Activated CD8-positive, alpha-beta T cell treated with anti-CD3 and anti-CD28 coated beads for 36 hours (primary cell): ENCODE data around the gene FAF1. TPM values are rescaled to one million over a fixed set of nuclear protein-coding genes. Genes with fewer than 3 reads are reported as not detected.

Experiments used
- ATAC-seq: fragments of 200-7000 bp; cut with Tn5 transposase; one replicate; pipeline ENCODE4 v1.10.0; 2021; ENCODE audit warnings: mild to moderate bottlenecking, moderate library complexity
- CTCF ChIA-PET: fragments of 350-600 bp; sonication (Branson Sonifier 250); formaldehyde crosslinking; loops from one replicate; lab custom pipeline; 2021; ENCODE audit warnings: antibody characterized with exemption; lab: Charles Lee
- POLR2A ChIA-PET: fragments of 350-600 bp; sonication (Branson Sonifier 250); formaldehyde crosslinking; loops from one replicate; lab custom pipeline; 2021; ENCODE audit warnings: antibody characterized with exemption; lab: Charles Lee
- DNase-seq: peaks from one replicate; pipeline ENCODE4 v3.0.0-alpha.2; 2020
- H3K27ac Mint-ChIP-seq: one replicate; pipeline ENCODE4 v1.8.0; 2021; ENCODE audit warnings: mild to moderate bottlenecking, mixed read lengths
- H3K27me3 Mint-ChIP-seq: one replicate; pipeline ENCODE4 v1.8.0; 2021; ENCODE audit warnings: mixed read lengths
- H3K36me3 Mint-ChIP-seq: one replicate; pipeline ENCODE4 v1.8.0; 2021; ENCODE audit warnings: low read depth, mixed read lengths
- H3K4me1 Mint-ChIP-seq: one replicate; pipeline ENCODE4 v1.8.0; 2021; ENCODE audit warnings: low read depth, mixed read lengths
- H3K4me3 Mint-ChIP-seq: one replicate; pipeline ENCODE4 v1.8.0; 2021; ENCODE audit warnings: mild to moderate bottlenecking, moderate library complexity, mixed read lengths
- H3K9me3 Mint-ChIP-seq: one replicate; pipeline ENCODE4 v1.8.0; 2021; ENCODE audit warnings: mixed read lengths
- intact Hi-C: fragments of 100-400 bp; cut with micrococcal nuclease; formaldehyde crosslinking; loops from one replicate; pipeline ENCODE4 v1.10.0; 2022
- total RNA-seq, 2 experiments: library from RNA; stranded (reverse); gene quantifications; one replicate each; pipeline ENCODE4 v1.2.3, GENCODE V29; 2021
- TF ChIP-seq, protein P1 (sequence below): fragments of 200-600 bp; IDR thresholded peaks from one replicate; pipeline ENCODE4 v1.8.0; 2022; ENCODE audit warnings: antibody characterized with exemption, mild to moderate bottlenecking

FAF1 gene
- total RNA-seq, 2 experiments from 2014 or later: 82.2 to 87.0 TPM

GRCh38 chr1:50421768-50422674, 538.0 kb downstream of the FAF1 start:
- H3K27me3 Mint-ChIP-seq: peaks cover 78% of the 10 kb centered on the region
- H3K36me3 Mint-ChIP-seq: peaks cover 3% of the 10 kb centered on the region
- ChIA-PET CTCF (interaction anchor here (0.9 to 1.2 kb wide), 2 partner anchors 36 to 183 kb away, joined by 3 to 4 read pairs; no protein-coding TSS in a partner anchor), POLR2A (no interaction called here)
- H3K9me3 Mint-ChIP-seq: no peaks in the 10 kb centered on the region
- H3K4me3 Mint-ChIP-seq: peak overlapping the region; percentile 24
- DNase-seq (no peak), ATAC-seq (no peak)
- intact Hi-C loops: no loop called here
- TF ChIP-seq, protein P1, sequence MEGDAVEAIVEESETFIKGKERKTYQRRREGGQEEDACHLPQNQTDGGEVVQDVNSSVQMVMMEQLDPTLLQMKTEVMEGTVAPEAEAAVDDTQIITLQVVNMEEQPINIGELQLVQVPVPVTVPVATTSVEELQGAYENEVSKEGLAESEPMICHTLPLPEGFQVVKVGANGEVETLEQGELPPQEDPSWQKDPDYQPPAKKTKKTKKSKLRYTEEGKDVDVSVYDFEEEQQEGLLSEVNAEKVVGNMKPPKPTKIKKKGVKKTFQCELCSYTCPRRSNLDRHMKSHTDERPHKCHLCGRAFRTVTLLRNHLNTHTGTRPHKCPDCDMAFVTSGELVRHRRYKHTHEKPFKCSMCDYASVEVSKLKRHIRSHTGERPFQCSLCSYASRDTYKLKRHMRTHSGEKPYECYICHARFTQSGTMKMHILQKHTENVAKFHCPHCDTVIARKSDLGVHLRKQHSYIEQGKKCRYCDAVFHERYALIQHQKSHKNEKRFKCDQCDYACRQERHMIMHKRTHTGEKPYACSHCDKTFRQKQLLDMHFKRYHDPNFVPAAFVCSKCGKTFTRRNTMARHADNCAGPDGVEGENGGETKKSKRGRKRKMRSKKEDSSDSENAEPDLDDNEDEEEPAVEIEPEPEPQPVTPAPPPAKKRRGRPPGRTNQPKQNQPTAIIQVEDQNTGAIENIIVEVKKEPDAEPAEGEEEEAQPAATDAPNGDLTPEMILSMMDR: no peak
- peak overlapping the region; percentile 13 for H3K27ac Mint-ChIP-seq
- peaks cover 50% of the 10 kb centered on the region for H3K4me1 Mint-ChIP-seq

- H3K4me1 Mint-ChIP-seq: peaks cover 56% of the 10 kb centered on the region
- CTCF ChIA-PET: interaction anchor here (1.2 kb wide), 1 partner anchor 184 kb away, joined by 4 read pairs; no protein-coding TSS in a partner anchor
- POLR2A ChIA-PET: no interaction called here
- peak overlapping the region; percentile 24 for H3K4me3 Mint-ChIP-seq
- no peak for ATAC-seq
- intact Hi-C loops: no loop called here
- peaks cover 82% of the 10 kb centered on the region for H3K27me3 Mint-ChIP-seq
- no peaks in the 10 kb centered on the region for H3K9me3 Mint-ChIP-seq
- peaks cover 3% of the 10 kb centered on the region for H3K36me3 Mint-ChIP-seq
- TF ChIP-seq, protein P1: no peak
- no peak for DNase-seq
- H3K27ac Mint-ChIP-seq: peak overlapping the region; percentile 13
Observed at GRCh38 chr1:50421366-50421748, 538.7 kb downstream of the FAF1 start.

GRCh38 chr1:50420689-50421365, 539.2 kb downstream of the FAF1 start:
- intact Hi-C loops: no loop called here
- ChIA-PET POLR2A (interaction anchor here (0.7 kb wide), 1 partner anchor 135 kb away, joined by 3 read pairs; no protein-coding TSS in a partner anchor), CTCF (no interaction called here)
- Mint-ChIP-seq H3K9me3 (no peaks in the 10 kb centered on the region), H3K4me3 (peak overlapping the region; percentile 14), H3K27me3 (peaks cover 82% of the 10 kb centered on the region), H3K36me3 (peaks cover 3% of the 10 kb centered on the region), H3K4me1 (peaks cover 55% of the 10 kb centered on the region), H3K27ac (no peak overlapping the region)
- TF ChIP-seq, protein P1: no peak
- DNase-seq: peak; percentile 34
- ATAC-seq: peak; percentile 29

GRCh38 chr1:50419907-50420677, 540.0 kb downstream of the FAF1 start:
- Mint-ChIP-seq H3K27me3 (peaks cover 80% of the 10 kb centered on the region), H3K4me1 (peaks cover 49% of the 10 kb centered on the region), H3K4me3 (peak overlapping the region; percentile 14), H3K27ac (no peak overlapping the region), H3K9me3 (no peaks in the 10 kb centered on the region), H3K36me3 (peaks cover 3% of the 10 kb centered on the region)
- no peak for ATAC-seq
- intact Hi-C loops: no loop called here
- ChIA-PET CTCF (no interaction called here), POLR2A (interaction anchor here (0.7 kb wide), 1 partner anchor 135 kb away, joined by 3 read pairs; no protein-coding TSS in a partner anchor)
- TF ChIP-seq, protein P1: no peak
- no peak for DNase-seq
